Activated naive CD8-positive, alpha-beta T cell (primary cell): ENCODE data around the gene C10orf120.

Experiments used
- H3K27ac Mint-ChIP-seq: one replicate; pipeline ENCODE4 v1.8.0; 2021; ENCODE audit warnings: mixed read lengths
- H3K27me3 Mint-ChIP-seq: one replicate; pipeline ENCODE4 v1.8.0; 2021; ENCODE audit warnings: mixed read lengths
- H3K36me3 Mint-ChIP-seq: one replicate; pipeline ENCODE4 v1.8.0; 2021; ENCODE audit warnings: mixed read lengths
- H3K4me1 Mint-ChIP-seq: one replicate; pipeline ENCODE4 v1.8.0; 2021; ENCODE audit warnings: low read depth, mixed read lengths
- H3K4me3 Mint-ChIP-seq: one replicate; pipeline ENCODE4 v1.8.0; 2021; ENCODE audit warnings: mild to moderate bottlenecking, mixed read lengths
- H3K9me3 Mint-ChIP-seq: one replicate; pipeline ENCODE4 v1.8.0; 2021; ENCODE audit warnings: low read depth, mixed read lengths

The C10orf120 gene

GRCh38 chr10:122699796-122700455, at the start of gene C10orf120:
Gene C10orf120 (minus strand): TSS chr10:122699846. CDS start chr10:122699790, 56 bp downstream.
- Mint-ChIP-seq H3K27ac (no peak within 1 kb of the TSS), H3K27me3 (peaks cover 7% of the 10 kb centered on the region), H3K4me3 (no peak within 1 kb of the TSS), H3K4me1 (no peaks in the 10 kb centered on the region), H3K9me3 (no peaks in the 10 kb centered on the region), H3K36me3 (no peaks in the 10 kb centered on the region)

GRCh38 chr10:122748496-122748895, 48.9 kb upstream of the C10orf120 start:
- H3K4me3 Mint-ChIP-seq: no peak overlapping the region
- H3K36me3 Mint-ChIP-seq: no peaks in the 10 kb centered on the region
- no peak overlapping the region for H3K27ac Mint-ChIP-seq
- no peaks in the 10 kb centered on the region for H3K27me3 Mint-ChIP-seq
- no peaks in the 10 kb centered on the region for H3K4me1 Mint-ChIP-seq
- H3K9me3 Mint-ChIP-seq: no peaks in the 10 kb centered on the region

- Mint-ChIP-seq H3K27ac (no peak overlapping the region), H3K4me1 (no peaks in the 10 kb centered on the region), H3K27me3 (no peaks in the 10 kb centered on the region), H3K9me3 (no peaks in the 10 kb centered on the region), H3K4me3 (no peak overlapping the region), H3K36me3 (no peaks in the 10 kb centered on the region)
Measured at GRCh38 chr10:122746408-122746807, 46.8 kb upstream of the C10orf120 start.

GRCh38 chr10:122744257-122744656, 44.6 kb upstream of the C10orf120 start:
- Mint-ChIP-seq H3K27me3 (peaks cover 1% of the 10 kb centered on the region), H3K9me3 (no peaks in the 10 kb centered on the region), H3K4me1 (no peaks in the 10 kb centered on the region), H3K4me3 (no peak overlapping the region), H3K36me3 (no peaks in the 10 kb centered on the region), H3K27ac (no peak overlapping the region)

- no peak overlapping the region for H3K27ac Mint-ChIP-seq
- H3K9me3 Mint-ChIP-seq: no peaks in the 10 kb centered on the region
- peaks cover 3% of the 10 kb centered on the region for H3K27me3 Mint-ChIP-seq
Measured at GRCh38 chr10:122740640-122741039, 41.0 kb upstream of the C10orf120 start.

GRCh38 chr10:122738031-122738430, 38.4 kb upstream of the C10orf120 start:
- Mint-ChIP-seq H3K27me3 (peaks cover 9% of the 10 kb centered on the region), H3K4me3 (no peak overlapping the region), H3K36me3 (no peaks in the 10 kb centered on the region), H3K27ac (no peak overlapping the region), H3K4me1 (no peaks in the 10 kb centered on the region), H3K9me3 (no peaks in the 10 kb centered on the region)

More at GRCh38 chr10:122740640-122741039, 41.0 kb upstream of the C10orf120 start:
- H3K4me3 Mint-ChIP-seq: no peak overlapping the region
- H3K36me3 Mint-ChIP-seq: no peaks in the 10 kb centered on the region
- no peaks in the 10 kb centered on the region for H3K4me1 Mint-ChIP-seq

- Mint-ChIP-seq H3K4me1 (no peaks in the 10 kb centered on the region), H3K4me3 (no peak overlapping the region), H3K36me3 (no peaks in the 10 kb centered on the region), H3K27me3 (peaks cover 8% of the 10 kb centered on the region), H3K27ac (no peak overlapping the region), H3K9me3 (no peaks in the 10 kb centered on the region)
Measured at GRCh38 chr10:122733931-122734665, 34.5 kb upstream of the C10orf120 start.

- Mint-ChIP-seq H3K27me3 (peaks cover 7% of the 10 kb centered on the region), H3K9me3 (no peaks in the 10 kb centered on the region), H3K4me1 (no peaks in the 10 kb centered on the region), H3K36me3 (no peaks in the 10 kb centered on the region), H3K27ac (no peak overlapping the region), H3K4me3 (no peak overlapping the region)
Measured at GRCh38 chr10:122733443-122733842, 33.8 kb upstream of the C10orf120 start.

GRCh38 chr10:122730238-122730637, 30.6 kb upstream of the C10orf120 start:
- peaks cover 6% of the 10 kb centered on the region for H3K27me3 Mint-ChIP-seq
- no peak overlapping the region for H3K27ac Mint-ChIP-seq
- no peaks in the 10 kb centered on the region for H3K9me3 Mint-ChIP-seq
- H3K4me3 Mint-ChIP-seq: no peak overlapping the region
- no peaks in the 10 kb centered on the region for H3K36me3 Mint-ChIP-seq
- H3K4me1 Mint-ChIP-seq: no peaks in the 10 kb centered on the region

- Mint-ChIP-seq H3K4me1 (no peaks in the 10 kb centered on the region), H3K27ac (no peak overlapping the region), H3K27me3 (peaks cover 6% of the 10 kb centered on the region), H3K36me3 (no peaks in the 10 kb centered on the region), H3K4me3 (no peak overlapping the region), H3K9me3 (no peaks in the 10 kb centered on the region)
Measured at GRCh38 chr10:122729126-122729525, 29.5 kb upstream of the C10orf120 start.

- H3K27me3 Mint-ChIP-seq: no peaks in the 10 kb centered on the region
- no peaks in the 10 kb centered on the region for H3K9me3 Mint-ChIP-seq
- H3K36me3 Mint-ChIP-seq: no peaks in the 10 kb centered on the region
- no peak overlapping the region for H3K27ac Mint-ChIP-seq
- H3K4me1 Mint-ChIP-seq: no peaks in the 10 kb centered on the region
- no peak overlapping the region for H3K4me3 Mint-ChIP-seq
Measured at GRCh38 chr10:122727426-122727825, 27.8 kb upstream of the C10orf120 start.

GRCh38 chr10:122725768-122726167, 26.1 kb upstream of the C10orf120 start:
- Mint-ChIP-seq H3K36me3 (no peaks in the 10 kb centered on the region), H3K27ac (no peak overlapping the region), H3K27me3 (no peaks in the 10 kb centered on the region), H3K4me1 (no peaks in the 10 kb centered on the region), H3K9me3 (no peaks in the 10 kb centered on the region), H3K4me3 (no peak overlapping the region)

- Mint-ChIP-seq H3K4me3 (no peak overlapping the region), H3K36me3 (no peaks in the 10 kb centered on the region), H3K9me3 (no peaks in the 10 kb centered on the region), H3K27me3 (no peaks in the 10 kb centered on the region), H3K4me1 (no peaks in the 10 kb centered on the region), H3K27ac (no peak overlapping the region)
Measured at GRCh38 chr10:122725006-122725405, 25.4 kb upstream of the C10orf120 start.

GRCh38 chr10:122721111-122721510, 21.5 kb upstream of the C10orf120 start:
- H3K9me3 Mint-ChIP-seq: no peaks in the 10 kb centered on the region
- no peaks in the 10 kb centered on the region for H3K36me3 Mint-ChIP-seq
- H3K4me3 Mint-ChIP-seq: no peak overlapping the region

GRCh38 chr10:122716025-122716424, 16.4 kb upstream of the C10orf120 start:
- Mint-ChIP-seq H3K9me3 (no peaks in the 10 kb centered on the region), H3K27ac (no peak overlapping the region)

More at GRCh38 chr10:122721111-122721510, 21.5 kb upstream of the C10orf120 start:
- H3K27ac Mint-ChIP-seq: no peak overlapping the region
- H3K4me1 Mint-ChIP-seq: no peaks in the 10 kb centered on the region
- peaks cover 6% of the 10 kb centered on the region for H3K27me3 Mint-ChIP-seq

More at GRCh38 chr10:122716025-122716424, 16.4 kb upstream of the C10orf120 start:
- Mint-ChIP-seq H3K4me1 (no peaks in the 10 kb centered on the region), H3K36me3 (no peaks in the 10 kb centered on the region), H3K27me3 (peaks cover 6% of the 10 kb centered on the region), H3K4me3 (no peak overlapping the region)
